OCI-LY3 (cell line): ENCODE data around the gene KLHL30.

Source experiments
- H2AFZ ChIP-seq: fragments of 200-600, 300-600 bp; shearing (Covaris generic); 2 replicates; pipeline ENCODE4 v1.6.0; 2014; ENCODE audit warnings: antibody characterized with exemption, low read depth, low read length
- H3K27ac ChIP-seq: fragments of 200-600, 300-600 bp; sonication (generic); 2 replicates; pipeline ENCODE4 v1.5.1; 2014; ENCODE audit warnings: mild to moderate bottlenecking, low read length, moderate library complexity, mixed read lengths
- H3K27me3 ChIP-seq: fragments of 200-600, 300-600 bp; sonication (generic); 2 replicates; pipeline ENCODE4 v1.6.1; 2014; ENCODE audit warnings: low read depth, low read length, mixed read lengths
- H3K36me3 ChIP-seq: fragments of 200-600, 300-600 bp; sonication (generic); replicated peaks from 2 replicates; pipeline ENCODE3; 2014; ENCODE audit warnings: low read depth, low read length, mixed read lengths
- H3K4me1 ChIP-seq: fragments of 300-600, 200-600 bp; sonication (generic); 2 replicates; pipeline ENCODE4 v1.6.1; 2014; ENCODE audit warnings: low read length, mixed read lengths
- H3K4me2 ChIP-seq: fragments of 200-600, 300-600 bp; sonication (generic); 2 replicates; pipeline ENCODE4 v1.6.1; 2014; ENCODE audit warnings: low read length, mixed read lengths
- H3K4me3 ChIP-seq: fragments of 300-600, 200-600 bp; sonication (generic); 2 replicates; pipeline ENCODE4 v1.5.1; 2014; ENCODE audit warnings: antibody characterized with exemption, mild to moderate bottlenecking, low read length, moderate library complexity
- H3K79me2 ChIP-seq: fragments of 300-600, 200-600 bp; shearing (Covaris generic); 2 replicates; pipeline ENCODE4 v1.6.1; 2014; ENCODE audit warnings: mild to moderate bottlenecking, low read length, mixed read lengths
- H3K9ac ChIP-seq: fragments of 300-600, 200-600 bp; shearing (Covaris generic); 2 replicates; pipeline ENCODE4 v1.6.0; 2014; ENCODE audit warnings: mild to moderate bottlenecking, low read length, moderate library complexity
- H3K9me3 ChIP-seq: fragments of 200-600, 300-600 bp; shearing (Covaris generic); 2 replicates; pipeline ENCODE4 v1.6.1; 2014; ENCODE audit warnings: low read length, mixed read lengths; ENCODE audit not compliant: insufficient read depth
- H4K20me1 ChIP-seq: fragments of 200-600, 300-600 bp; sonication (generic); 2 replicates; pipeline ENCODE4 v1.6.1; 2016; ENCODE audit warnings: low read length, mixed read lengths; ENCODE audit not compliant: insufficient read depth
- EZH2phosphoT487 ChIP-seq: fragments of 200-600 bp; shearing (Covaris generic); IDR thresholded peaks from 2 replicates; pipeline ENCODE4 v1.6.1; 2018; ENCODE audit warnings: antibody characterized with exemption, mixed run types, low read depth
- TF ChIP-seq, protein P1 (sequence below): fragments of 200-600, 300-600 bp; sonication (generic); IDR thresholded peaks from 2 replicates; pipeline ENCODE4 v1.5.1; 2014; ENCODE audit warnings: antibody characterized with exemption, low read length, low read depth

The KLHL30 gene

DNA sequence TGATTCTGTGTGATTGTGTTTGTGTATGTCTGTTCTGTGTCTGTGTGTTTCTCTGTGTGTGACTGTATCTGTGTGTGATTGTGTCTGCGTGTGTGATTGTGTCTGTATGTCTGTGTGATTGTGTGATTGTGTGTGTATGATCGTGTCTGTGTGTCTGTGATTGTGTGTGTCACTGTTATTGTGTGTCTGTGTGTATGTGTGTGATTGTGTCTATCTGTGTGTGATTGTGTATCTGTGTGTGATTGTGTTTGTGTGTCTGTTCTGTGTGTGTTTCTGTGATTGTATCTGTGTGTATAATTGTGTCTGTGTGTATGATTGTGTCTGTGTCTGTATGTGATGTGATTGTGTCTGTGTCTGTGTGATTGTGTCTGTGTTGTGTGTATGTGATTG, 11.7 kb upstream of the KLHL30 start:
- Histone ChIP-seq H3K9me3 (0 out of 2 replicates have a peak, but pooled peaks cover 4% of the 10 kb centered on the region), H3K27me3 (no peaks in the 10 kb centered on the region), H3K9ac (no peak overlapping the region), H2AFZ (no peak overlapping the region), H4K20me1 (no peaks in the 10 kb centered on the region), H3K27ac (no peak overlapping the region), H3K4me3 (no peak overlapping the region), H3K4me2 (no peak overlapping the region), H3K4me1 (no peaks in the 10 kb centered on the region), H3K36me3 (no peaks in the 10 kb centered on the region), H3K79me2 (no peaks in the 10 kb centered on the region)
- no peak for TF ChIP-seq EZH2phosphoT487
- TF ChIP-seq, protein P1, sequence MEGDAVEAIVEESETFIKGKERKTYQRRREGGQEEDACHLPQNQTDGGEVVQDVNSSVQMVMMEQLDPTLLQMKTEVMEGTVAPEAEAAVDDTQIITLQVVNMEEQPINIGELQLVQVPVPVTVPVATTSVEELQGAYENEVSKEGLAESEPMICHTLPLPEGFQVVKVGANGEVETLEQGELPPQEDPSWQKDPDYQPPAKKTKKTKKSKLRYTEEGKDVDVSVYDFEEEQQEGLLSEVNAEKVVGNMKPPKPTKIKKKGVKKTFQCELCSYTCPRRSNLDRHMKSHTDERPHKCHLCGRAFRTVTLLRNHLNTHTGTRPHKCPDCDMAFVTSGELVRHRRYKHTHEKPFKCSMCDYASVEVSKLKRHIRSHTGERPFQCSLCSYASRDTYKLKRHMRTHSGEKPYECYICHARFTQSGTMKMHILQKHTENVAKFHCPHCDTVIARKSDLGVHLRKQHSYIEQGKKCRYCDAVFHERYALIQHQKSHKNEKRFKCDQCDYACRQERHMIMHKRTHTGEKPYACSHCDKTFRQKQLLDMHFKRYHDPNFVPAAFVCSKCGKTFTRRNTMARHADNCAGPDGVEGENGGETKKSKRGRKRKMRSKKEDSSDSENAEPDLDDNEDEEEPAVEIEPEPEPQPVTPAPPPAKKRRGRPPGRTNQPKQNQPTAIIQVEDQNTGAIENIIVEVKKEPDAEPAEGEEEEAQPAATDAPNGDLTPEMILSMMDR: no peak

DNA sequence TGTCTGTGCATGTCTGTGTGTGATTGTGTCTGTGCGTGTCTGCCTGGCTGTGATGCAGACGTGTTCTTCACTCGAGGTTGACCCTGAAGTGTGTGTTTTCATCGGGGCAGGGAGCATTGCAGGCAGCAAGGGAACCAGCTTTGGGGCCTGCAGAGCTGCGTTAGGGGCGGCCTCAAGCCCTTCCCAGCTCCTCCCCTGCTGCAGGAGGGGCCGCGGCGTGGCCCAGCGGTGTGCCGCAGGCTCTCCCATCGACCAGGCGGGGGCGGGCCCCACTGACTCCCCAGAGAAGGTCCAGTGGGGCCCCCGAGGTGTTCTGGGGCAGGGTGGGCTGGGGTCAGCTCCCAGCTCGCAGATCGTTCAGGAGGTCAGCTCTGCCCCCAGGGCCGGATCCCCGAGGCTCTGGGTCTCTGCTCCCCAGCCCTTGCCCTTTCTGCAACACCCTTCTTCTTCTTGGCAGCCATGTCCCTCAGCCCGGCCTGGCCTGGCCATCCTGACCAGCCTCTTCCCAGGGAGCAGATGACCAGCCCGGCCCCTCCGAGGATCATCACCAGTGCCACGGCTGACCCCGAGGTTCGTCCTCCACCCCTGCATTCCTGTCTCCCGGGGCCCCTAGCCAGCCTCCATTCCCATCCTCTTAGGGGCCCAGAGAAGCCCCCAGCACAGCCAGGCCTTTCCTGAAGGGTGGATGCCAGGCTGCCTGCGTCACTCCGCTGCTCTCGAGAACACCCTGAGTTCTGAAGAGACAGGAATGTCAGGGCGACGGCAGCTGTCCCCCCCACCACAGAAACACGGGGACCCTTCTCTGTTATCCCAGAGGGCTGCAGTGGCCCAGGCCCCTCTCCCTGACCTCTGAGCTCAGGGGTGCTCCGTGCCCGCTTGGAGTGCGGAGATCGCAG, 11.1 kb upstream of the KLHL30 start:
- TF ChIP-seq, protein P1: no peak
- no peak for TF ChIP-seq EZH2phosphoT487
- Histone ChIP-seq H3K9me3 (0 out of 2 replicates have a peak, but pooled peaks cover 4% of the 10 kb centered on the region), H3K79me2 (no peaks in the 10 kb centered on the region), H3K27me3 (no peaks in the 10 kb centered on the region), H4K20me1 (no peaks in the 10 kb centered on the region), H3K36me3 (no peaks in the 10 kb centered on the region), H3K9ac (no peak overlapping the region), H3K4me2 (no peak overlapping the region), H3K27ac (no peak overlapping the region), H2AFZ (no peak overlapping the region), H3K4me3 (no peak overlapping the region), H3K4me1 (no peaks in the 10 kb centered on the region)

- Histone ChIP-seq H3K4me3 (no peak overlapping the region), H3K9me3 (0 out of 2 replicates have a peak, but pooled peaks cover 4% of the 10 kb centered on the region), H3K27me3 (no peaks in the 10 kb centered on the region), H3K4me2 (no peak overlapping the region), H3K79me2 (no peaks in the 10 kb centered on the region), H3K4me1 (no peaks in the 10 kb centered on the region), H2AFZ (no peak overlapping the region), H3K36me3 (no peaks in the 10 kb centered on the region), H4K20me1 (no peaks in the 10 kb centered on the region), H3K27ac (no peak overlapping the region), H3K9ac (no peak overlapping the region)
- no peak for TF ChIP-seq EZH2phosphoT487
- TF ChIP-seq, protein P1: no peak
These were observed 10.4 kb upstream of the KLHL30 start for GRCh38 chr2:238128061-238128440.

DNA sequence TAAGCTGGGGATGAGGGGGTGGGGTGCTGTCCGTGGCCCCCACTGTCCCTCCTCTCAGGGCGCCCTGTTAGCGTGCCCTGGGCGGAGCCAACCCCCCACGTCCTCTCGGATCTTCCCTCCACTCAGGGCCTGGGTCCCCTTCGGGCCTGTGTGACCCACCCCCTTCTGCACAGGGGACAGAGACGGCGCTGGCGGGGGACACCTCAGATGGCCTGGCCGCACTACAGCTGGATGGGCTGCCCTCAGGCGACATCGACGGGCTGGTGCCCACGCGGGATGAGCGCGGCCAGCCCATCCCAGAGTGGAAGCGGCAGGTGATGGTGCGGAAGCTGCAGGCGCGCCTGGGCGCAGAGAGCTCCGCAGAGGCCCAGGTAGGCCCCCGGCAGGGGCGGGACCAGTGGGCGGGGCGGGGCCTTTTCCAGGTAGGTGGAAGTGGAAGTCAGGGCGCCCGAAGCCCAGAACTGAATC, 9.9 kb upstream of the KLHL30 start:
- H3K36me3 ChIP-seq: no peaks in the 10 kb centered on the region
- no peak overlapping the region for H3K9ac ChIP-seq
- TF ChIP-seq EZH2phosphoT487: no peak
- TF ChIP-seq, protein P1: no peak
- H3K79me2 ChIP-seq: no peaks in the 10 kb centered on the region
- H3K27ac ChIP-seq: no peak overlapping the region
- H3K9me3 ChIP-seq: 0 out of 2 replicates have a peak, but pooled peaks cover 4% of the 10 kb centered on the region
- no peaks in the 10 kb centered on the region for H4K20me1 ChIP-seq
- H2AFZ ChIP-seq: no peak overlapping the region
- no peak overlapping the region for H3K4me3 ChIP-seq
- no peaks in the 10 kb centered on the region for H3K4me1 ChIP-seq
- no peak overlapping the region for H3K4me2 ChIP-seq
- H3K27me3 ChIP-seq: no peaks in the 10 kb centered on the region
